Caco-2 (cell line): ENCODE data around the gene GFPT2. TPM values are rescaled to one million over a fixed set of nuclear protein-coding genes. Genes with fewer than 3 reads are reported as not detected.

Experiments
- BruUV-seq: library from RNA; stranded (reverse); fragments of 400-500 nt; replicated peaks from 2 replicates; lab custom pipeline; 2021; lab: Mats Ljungman, UMichigan
- CTCF ChIA-PET: fragments of 300-600 bp; sonication (Branson Sonifier 250); formaldehyde crosslinking; loops from one replicate; lab custom pipeline; 2022; ENCODE audit warnings: antibody characterized with exemption; lab: Charles Lee
- POLR2A ChIA-PET: fragments of 300-600 bp; sonication (Branson Sonifier 250); formaldehyde crosslinking; loops from one replicate; lab custom pipeline; 2022; ENCODE audit warnings: antibody characterized with exemption; lab: Charles Lee
- DNase-seq, 2 experiments: peaks; one replicate each; pipeline versions ENCODE4 v3.0.0 to v3.0.0-alpha.2; 2020 to 2022
- H3K27me3 ChIP-seq: replicated peaks from 2 replicates; pipeline ENCODE4 v1.6.0; 2011; ENCODE audit warnings: low read length; ENCODE audit not compliant: control insufficient read depth, insufficient read depth
- H3K36me3 ChIP-seq: 2 replicates; pipeline ENCODE4 v1.5.1; 2011; ENCODE audit warnings: low read length; ENCODE audit not compliant: control insufficient read depth, insufficient read depth
- H3K4me1 ChIP-seq: fragments of 250-450 bp; sonication (Bioruptor Pico); 2 replicates; pipeline ENCODE4 v1.5.1; 2020; ENCODE audit warnings: mild to moderate bottlenecking
- H3K4me3 ChIP-seq: 2 replicates; pipeline ENCODE4 v1.5.1; 2011; ENCODE audit warnings: low read depth, mild to moderate bottlenecking, control low read depth, low read length
- H3K9me3 ChIP-seq: fragments of 250-450 bp; sonication (Bioruptor Pico); 2 replicates; pipeline ENCODE4 v1.5.1; 2020; ENCODE audit warnings: mild to moderate bottlenecking, moderate library complexity
- H3K27ac Mint-ChIP-seq: one replicate; pipeline ENCODE4 v1.8.0; 2022; ENCODE audit warnings: mixed read lengths; ENCODE audit not compliant: unreplicated experiment
- H3K27me3 Mint-ChIP-seq: one replicate; pipeline ENCODE4 v1.8.0; 2022; ENCODE audit warnings: mixed read lengths; ENCODE audit not compliant: insufficient read depth, unreplicated experiment
- H3K36me3 Mint-ChIP-seq: one replicate; pipeline ENCODE4 v1.8.0; 2022; ENCODE audit warnings: mild to moderate bottlenecking, mixed read lengths; ENCODE audit not compliant: insufficient read depth, unreplicated experiment
- H3K4me1 Mint-ChIP-seq: one replicate; pipeline ENCODE4 v1.8.0; 2022; ENCODE audit warnings: low read depth, mixed read lengths; ENCODE audit not compliant: unreplicated experiment
- H3K4me3 Mint-ChIP-seq: one replicate; pipeline ENCODE4 v1.8.0; 2022; ENCODE audit warnings: mild to moderate bottlenecking, moderate library complexity, mixed read lengths; ENCODE audit not compliant: unreplicated experiment
- H3K9me3 Mint-ChIP-seq: one replicate; pipeline ENCODE4 v1.8.0; 2022; ENCODE audit warnings: mixed read lengths; ENCODE audit not compliant: unreplicated experiment
- CTCF ChIP-seq, 2 experiments: fragments of 200-600 bp in 1 of 2; IDR thresholded peaks; 1 replicate in 1 of 2; 2 replicates in 1 of 2; pipeline versions ENCODE4 v1.5.1 to v1.8.0; 2011 to 2022; ENCODE audit warnings: antibody characterized with exemption in 1 of 2, control low read depth in 1 of 2, inconsistent platforms in 1 of 2, low read depth in 1 of 2, low read length in 1 of 2, mild to moderate bottlenecking in 1 of 2, moderate library complexity in 1 of 2; ENCODE audit not compliant: insufficient read depth in 1 of 2, severe bottlenecking in 1 of 2, unreplicated experiment in 1 of 2
- intact Hi-C: fragments of 100-400 bp; cut with micrococcal nuclease; formaldehyde crosslinking; loops from one replicate; pipeline ENCODE4 v1.10.0; 2022; ENCODE audit not compliant: unreplicated experiment
- total RNA-seq: library from RNA; stranded (reverse); gene quantifications from 2 replicates; pipeline ENCODE4 v1.2.3, GENCODE V29; 2022

Gene GFPT2
- total RNA-seq, 1 experiment from 2014 or later, result 1.6 TPM

- no peaks in the 10 kb centered on the region for H3K36me3 Mint-ChIP-seq
- no peaks in the 10 kb centered on the region for H3K27me3 ChIP-seq
- no peak overlapping the region for H3K4me3 Mint-ChIP-seq
- no peak for DNase-seq
- ChIA-PET CTCF (no interaction called here), POLR2A (no interaction called here)
- no peaks in the 10 kb centered on the region for H3K36me3 ChIP-seq
- H3K9me3 ChIP-seq, result no peaks in the 10 kb centered on the region
- intact Hi-C loops, result no loop called here
- no peaks in the 10 kb centered on the region for H3K4me1 Mint-ChIP-seq
- H3K27me3 Mint-ChIP-seq, result peaks cover 3% of the 10 kb centered on the region
- no peak overlapping the region for H3K4me3 ChIP-seq
- H3K27ac Mint-ChIP-seq, result no peak overlapping the region
- H3K4me1 ChIP-seq, result no peaks in the 10 kb centered on the region
- H3K9me3 Mint-ChIP-seq, result no peaks in the 10 kb centered on the region
- no TSS peak for BruUV-seq
- no peak for TF ChIP-seq CTCF (IDR thresholded peaks at IDR 0.05; ENCODE audit: insufficient read depth in 1 of 2, low read depth in 1 of 2, low read length in 1 of 2, severe bottlenecking in 1 of 2, unreplicated experiment in 1 of 2)
Measured at GRCh38 chr5:180334176-180334575, 19.0 kb downstream of the GFPT2 start.

GRCh38 chr5:180333661-180334060 lies 19.5 kb downstream of the GFPT2 start:
- no peak for DNase-seq
- H3K27me3 Mint-ChIP-seq, result peaks cover 3% of the 10 kb centered on the region
- no peaks in the 10 kb centered on the region for H3K27me3 ChIP-seq
- H3K36me3 ChIP-seq, result no peaks in the 10 kb centered on the region
- no peaks in the 10 kb centered on the region for H3K4me1 Mint-ChIP-seq
- H3K4me1 ChIP-seq, result no peaks in the 10 kb centered on the region
- H3K4me3 ChIP-seq, result no peak overlapping the region
- no TSS peak for BruUV-seq
- no peaks in the 10 kb centered on the region for H3K9me3 Mint-ChIP-seq
- intact Hi-C loops, result no loop called here
- TF ChIP-seq CTCF (IDR thresholded peaks at IDR 0.05; ENCODE audit: insufficient read depth in 1 of 2, low read depth in 1 of 2, low read length in 1 of 2, severe bottlenecking in 1 of 2, unreplicated experiment in 1 of 2), result no peak
- no peaks in the 10 kb centered on the region for H3K36me3 Mint-ChIP-seq
- no peak overlapping the region for H3K27ac Mint-ChIP-seq
- H3K4me3 Mint-ChIP-seq, result no peak overlapping the region
- H3K9me3 ChIP-seq, result no peaks in the 10 kb centered on the region
- ChIA-PET POLR2A (no interaction called here), CTCF (no interaction called here)

GRCh38 chr5:180332861-180333260 lies 20.3 kb downstream of the GFPT2 start:
- Histone ChIP-seq H3K36me3 (no peaks in the 10 kb centered on the region), H3K9me3 (no peaks in the 10 kb centered on the region), H3K4me3 (no peak overlapping the region), H3K27me3 (no peaks in the 10 kb centered on the region), H3K4me1 (no peaks in the 10 kb centered on the region)
- no TSS peak for BruUV-seq
- H3K4me1 Mint-ChIP-seq, result no peaks in the 10 kb centered on the region
- H3K36me3 Mint-ChIP-seq, result no peaks in the 10 kb centered on the region
- CTCF ChIA-PET, result interaction anchor here (0.6 to 1.5 kb wide), 3 partner anchors 17 to 76 kb away, joined by 4 to 7 read pairs (median 6); no protein-coding TSS in a partner anchor
- POLR2A ChIA-PET, result no interaction called here
- peaks cover 3% of the 10 kb centered on the region for H3K27me3 Mint-ChIP-seq
- H3K27ac Mint-ChIP-seq, result no peak overlapping the region
- TF ChIP-seq CTCF (IDR thresholded peaks at IDR 0.05; ENCODE audit: insufficient read depth in 1 of 2, low read depth in 1 of 2, low read length in 1 of 2, severe bottlenecking in 1 of 2, unreplicated experiment in 1 of 2), result no peak
- no peak overlapping the region for H3K4me3 Mint-ChIP-seq
- H3K9me3 Mint-ChIP-seq, result no peaks in the 10 kb centered on the region
- intact Hi-C loops, result no loop called here
- DNase-seq, result no peak
